Ishikawa (cell line): ENCODE results near the gene PHRF1.

Source experiments
- CEBPB ChIP-seq: IDR thresholded peaks from 2 replicates; pipeline ENCODE4 v1.6.1; 2012
- CREB1 ChIP-seq: IDR thresholded peaks from 2 replicates; pipeline ENCODE4 v1.6.1; 2012; ENCODE audit warnings: low read depth
- EGR1 ChIP-seq: IDR thresholded peaks from 2 replicates; pipeline ENCODE4 v1.6.1; 2012
- EP300 ChIP-seq: IDR thresholded peaks from 2 replicates; pipeline ENCODE4 v1.6.1; 2012; ENCODE audit warnings: borderline replicate concordance
- FOXM1 ChIP-seq: IDR thresholded peaks from 2 replicates; pipeline ENCODE4 v1.6.1; 2012; ENCODE audit warnings: low read depth, borderline replicate concordance
- MAX ChIP-seq: IDR thresholded peaks from 2 replicates; pipeline ENCODE4 v1.6.1; 2012
- NFIC ChIP-seq: IDR thresholded peaks from 2 replicates; pipeline ENCODE4 v1.6.1; 2012
- RAD21 ChIP-seq: IDR thresholded peaks from 2 replicates; pipeline ENCODE4 v1.6.1; 2012; ENCODE audit warnings: low read depth
- REST ChIP-seq: IDR thresholded peaks from 2 replicates; pipeline ENCODE4 v1.6.1; 2012; ENCODE audit warnings: low read depth, mild to moderate bottlenecking
- TAF1 ChIP-seq: IDR thresholded peaks from 2 replicates; pipeline ENCODE4 v1.6.1; 2012; ENCODE audit warnings: low read depth, mild to moderate bottlenecking
- TCF12 ChIP-seq: IDR thresholded peaks from 2 replicates; pipeline ENCODE4 v1.6.1; 2012; ENCODE audit warnings: low read depth
- TEAD4 ChIP-seq: IDR thresholded peaks from 2 replicates; pipeline ENCODE4 v1.6.1; 2012
- USF1 ChIP-seq: IDR thresholded peaks from 2 replicates; pipeline ENCODE4 v1.6.1; 2012
- YY1 ChIP-seq: IDR thresholded peaks from 2 replicates; pipeline ENCODE4 v1.6.1; 2012; ENCODE audit warnings: low read depth
- ZBTB7A ChIP-seq: IDR thresholded peaks from 2 replicates; pipeline ENCODE4 v1.6.1; 2012; ENCODE audit warnings: low read depth

Gene PHRF1

GRCh38 chr11:646214-646613 is 69.9 kb downstream of the PHRF1 start:
- no peak for TF ChIP-seq ZBTB7A
- no peak for TF ChIP-seq EGR1
- no peak for TF ChIP-seq TAF1
- no peak for TF ChIP-seq NFIC
- no peak for TF ChIP-seq MAX
- no peak for TF ChIP-seq REST
- TF ChIP-seq TCF12: no peak
- no peak for TF ChIP-seq CEBPB
- no peak for TF ChIP-seq CREB1
- no peak for TF ChIP-seq USF1
- TF ChIP-seq RAD21: no peak
- no peak for TF ChIP-seq YY1
- no peak for TF ChIP-seq EP300
- TF ChIP-seq TEAD4: no peak
- no peak for TF ChIP-seq FOXM1

- TF ChIP-seq CREB1 (no peak), RAD21 (no peak), REST (no peak), NFIC (no peak)
Measured at GRCh38 chr11:650482-650881, 74.2 kb downstream of the PHRF1 start.

GRCh38 chr11:653837-654236 is 77.6 kb downstream of the PHRF1 start:
- TF ChIP-seq EGR1: no peak
- no peak for TF ChIP-seq USF1
- no peak for TF ChIP-seq RAD21
- no peak for TF ChIP-seq CEBPB

GRCh38 chr11:654444-654843 is 78.2 kb downstream of the PHRF1 start:
- 0 out of 2 replicates have a peak, but pooled peaks have one; percentile 8 for TF ChIP-seq CEBPB

- TF ChIP-seq NFIC (no peak), TCF12 (no peak), EP300 (no peak), RAD21 (no peak), USF1 (no peak), MAX (no peak), ZBTB7A (no peak), REST (no peak), FOXM1 (no peak), CEBPB (no peak), CREB1 (no peak), TEAD4 (no peak), YY1 (no peak)
Measured at GRCh38 chr11:655036-655726, 78.9 kb downstream of the PHRF1 start.
